ENCODE measurements around the gene TM9SF1. TPM values are rescaled to one million over a fixed set of nuclear protein-coding genes. Genes with fewer than 3 reads are reported as not detected.

TM9SF1 gene
- total RNA-seq, 1 experiment from 2014 or later: 67.8 TPM

GRCh38 chr14:24145690-24146452 is 49.4 kb downstream of the TM9SF1 start:
- TF ChIP-seq CTCF (IDR thresholded peaks at IDR 0.05; ENCODE audit: unreplicated experiment): no peak
- Mint-ChIP-seq H3K36me3 (ENCODE audit: insufficient read depth, unreplicated experiment) (peaks cover 32% of the 10 kb centered on the region), H3K9me3 (ENCODE audit: unreplicated experiment) (no peaks in the 10 kb centered on the region), H3K4me1 (ENCODE audit: insufficient read depth, unreplicated experiment) (peaks cover 5% of the 10 kb centered on the region), H3K27me3 (ENCODE audit: insufficient read depth, unreplicated experiment) (no peaks in the 10 kb centered on the region), H3K27ac (ENCODE audit: low read depth, unreplicated experiment) (peak overlapping the region; percentile 61), H3K4me3 (ENCODE audit: unreplicated experiment) (peak overlapping the region; percentile 98)
- no peak for DNase-seq (ENCODE audit: unreplicated experiment)
- intact Hi-C loops (cut with micrococcal nuclease): loop anchor here (2.0 kb wide), 4 partner anchors 15 to 131 kb away; partner anchors contain the start of genes DCAF11, IRF9, NRL and PCK2
- ChIA-PET CTCF (interaction anchor here (0.5 to 10.3 kb wide), 11 partner anchors 10 to 584 kb away, joined by 3 to 141 read pairs (median 4); partner anchors contain the start of genes CARMIL3, DCAF11, IRF9 and NRL), POLR2A (interaction anchor here (0.5 to 5.7 kb wide), 23 partner anchors 9 to 1004 kb away, joined by 3 to 114 read pairs (median 4); partner anchors contain the start of genes CHMP4A, DCAF11, GMPR2 and IPO4)
- no TSS peak for BruUV-seq (replicated peaks)

- Mint-ChIP-seq H3K27ac (ENCODE audit: low read depth, unreplicated experiment) (peak overlapping the region; percentile 7), H3K27me3 (ENCODE audit: insufficient read depth, unreplicated experiment) (no peaks in the 10 kb centered on the region), H3K9me3 (ENCODE audit: unreplicated experiment) (no peaks in the 10 kb centered on the region), H3K36me3 (ENCODE audit: insufficient read depth, unreplicated experiment) (peaks cover 28% of the 10 kb centered on the region), H3K4me3 (ENCODE audit: unreplicated experiment) (peak overlapping the region; percentile 98), H3K4me1 (ENCODE audit: insufficient read depth, unreplicated experiment) (peaks cover 5% of the 10 kb centered on the region)
- POLR2A ChIA-PET: interaction anchor here (0.6 to 5.7 kb wide), 13 partner anchors 8 to 843 kb away, joined by 3 to 114 read pairs (median 5); partner anchors contain the start of genes DCAF11, GMPR2, IPO4 and NEDD8
- CTCF ChIA-PET: interaction anchor here (0.6 to 10.3 kb wide), 6 partner anchors 9 to 286 kb away, joined by 3 to 141 read pairs (median 4); partner anchors contain the start of genes CARMIL3, IRF9, PCK2 and PSME1
- no peak for DNase-seq (ENCODE audit: unreplicated experiment)
- intact Hi-C loops (cut with micrococcal nuclease): no loop called here
- BruUV-seq (replicated peaks): no TSS peak
- no peak for TF ChIP-seq CTCF (IDR thresholded peaks at IDR 0.05; ENCODE audit: unreplicated experiment)
Measured at GRCh38 chr14:24145219-24145618, 50.0 kb downstream of the TM9SF1 start.

- no peak for DNase-seq (ENCODE audit: unreplicated experiment)
- intact Hi-C loops (cut with micrococcal nuclease): no loop called here
- Mint-ChIP-seq H3K4me1 (ENCODE audit: insufficient read depth, unreplicated experiment) (peaks cover 7% of the 10 kb centered on the region), H3K27ac (ENCODE audit: low read depth, unreplicated experiment) (peak overlapping the region; percentile 7), H3K9me3 (ENCODE audit: unreplicated experiment) (no peaks in the 10 kb centered on the region), H3K36me3 (ENCODE audit: insufficient read depth, unreplicated experiment) (peaks cover 27% of the 10 kb centered on the region), H3K27me3 (ENCODE audit: insufficient read depth, unreplicated experiment) (no peaks in the 10 kb centered on the region), H3K4me3 (ENCODE audit: unreplicated experiment) (no peak overlapping the region)
- BruUV-seq (replicated peaks): no TSS peak
- TF ChIP-seq CTCF (IDR thresholded peaks at IDR 0.05; ENCODE audit: unreplicated experiment): no peak
- ChIA-PET CTCF (interaction anchor here (0.6 to 10.3 kb wide), 3 partner anchors 16 to 287 kb away, joined by 3 to 141 read pairs (median 4); partner anchors contain the start of gene IRF9), POLR2A (interaction anchor here (0.9 to 5.7 kb wide), 4 partner anchors 9 to 45 kb away, joined by 3 to 41 read pairs (median 6); partner anchors contain the start of genes DCAF11, NRL and PSME1)
Measured at GRCh38 chr14:24144451-24144850, 50.8 kb downstream of the TM9SF1 start.

- H3K4me3 Mint-ChIP-seq (ENCODE audit: unreplicated experiment): no peak overlapping the region
- CTCF ChIA-PET: interaction anchor here (1.2 to 10.3 kb wide), 2 partner anchors 17 to 35 kb away, joined by 3 to 141 read pairs; partner anchors contain the start of gene IRF9
- H3K27ac Mint-ChIP-seq (ENCODE audit: low read depth, unreplicated experiment): no peak overlapping the region
- H3K27me3 Mint-ChIP-seq (ENCODE audit: insufficient read depth, unreplicated experiment): no peaks in the 10 kb centered on the region
- POLR2A ChIA-PET: interaction anchor here (0.7 to 5.7 kb wide), 4 partner anchors 8 to 52 kb away, joined by 3 to 41 read pairs (median 6); partner anchors contain the start of genes DCAF11, NRL, PSME1 and TM9SF1
- no peaks in the 10 kb centered on the region for H3K9me3 Mint-ChIP-seq (ENCODE audit: unreplicated experiment)
- TF ChIP-seq CTCF (IDR thresholded peaks at IDR 0.05; ENCODE audit: unreplicated experiment): no peak
- DNase-seq (ENCODE audit: unreplicated experiment): no peak
- no TSS peak for BruUV-seq (replicated peaks)
- H3K36me3 Mint-ChIP-seq (ENCODE audit: insufficient read depth, unreplicated experiment): peaks cover 27% of the 10 kb centered on the region
- peaks cover 11% of the 10 kb centered on the region for H3K4me1 Mint-ChIP-seq (ENCODE audit: insufficient read depth, unreplicated experiment)
- intact Hi-C loops (cut with micrococcal nuclease): no loop called here
Measured at GRCh38 chr14:24143511-24143910, 51.7 kb downstream of the TM9SF1 start.

Data from MCF 10A (cell line).